Skeletal muscle cell (primary cell): ENCODE measurements around the gene MARS1.
A peak's percentile ranks its signal among the peaks of the same experiment; 100 is the strongest.

Experiments used
- DNase-seq: peaks from one replicate; pipeline ENCODE4 v3.0.0-alpha.2; 2010; ENCODE audit warnings: low read depth
- H3K4me3 ChIP-seq: 2 replicates; pipeline ENCODE4 v1.5.1; 2011; ENCODE audit warnings: low read depth, mild to moderate bottlenecking, control low read depth, low read length, moderate library complexity

The MARS1 gene

DNA sequence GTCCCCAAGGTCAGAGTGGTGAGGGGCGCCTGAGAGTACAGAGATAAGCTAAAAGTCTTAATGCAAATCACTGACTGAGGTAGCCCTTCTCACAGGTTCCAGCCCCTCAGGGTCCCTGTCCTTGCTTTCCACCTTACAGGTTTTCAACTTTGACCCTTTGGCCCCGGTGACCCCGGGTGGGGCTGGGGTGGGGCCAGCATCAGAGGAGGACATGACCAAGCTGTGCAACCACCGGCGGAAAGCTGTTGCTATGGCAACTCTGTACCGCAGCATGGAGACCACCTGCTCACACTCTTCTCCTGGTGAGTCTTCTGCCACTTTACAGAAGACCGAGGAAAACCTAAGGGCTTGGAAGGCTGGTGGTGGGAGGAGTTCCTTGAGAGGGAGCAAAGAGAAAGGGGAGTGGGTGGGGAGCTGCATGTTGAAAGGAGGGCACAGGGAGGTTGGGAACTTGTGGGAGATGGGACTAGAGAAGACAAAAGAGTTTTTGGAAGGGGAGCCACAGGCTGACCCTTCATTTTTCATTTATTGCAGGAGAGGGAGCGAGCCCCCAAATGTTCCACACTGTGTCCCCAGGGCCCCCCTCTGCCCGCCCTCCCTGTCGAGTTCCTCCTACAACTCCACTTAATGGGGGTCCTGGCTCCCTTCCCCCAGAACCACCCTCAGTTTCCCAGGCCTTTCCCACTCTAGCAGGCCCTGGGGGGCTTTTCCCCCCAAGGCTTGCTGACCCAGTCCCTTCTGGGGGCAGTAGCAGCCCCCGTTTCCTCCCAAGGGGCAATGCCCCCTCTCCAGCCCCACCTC, 37.1 kb downstream of the MARS1 start:
- peak overlapping the region; percentile 77 for H3K4me3 ChIP-seq
- no peak for DNase-seq

DNA sequence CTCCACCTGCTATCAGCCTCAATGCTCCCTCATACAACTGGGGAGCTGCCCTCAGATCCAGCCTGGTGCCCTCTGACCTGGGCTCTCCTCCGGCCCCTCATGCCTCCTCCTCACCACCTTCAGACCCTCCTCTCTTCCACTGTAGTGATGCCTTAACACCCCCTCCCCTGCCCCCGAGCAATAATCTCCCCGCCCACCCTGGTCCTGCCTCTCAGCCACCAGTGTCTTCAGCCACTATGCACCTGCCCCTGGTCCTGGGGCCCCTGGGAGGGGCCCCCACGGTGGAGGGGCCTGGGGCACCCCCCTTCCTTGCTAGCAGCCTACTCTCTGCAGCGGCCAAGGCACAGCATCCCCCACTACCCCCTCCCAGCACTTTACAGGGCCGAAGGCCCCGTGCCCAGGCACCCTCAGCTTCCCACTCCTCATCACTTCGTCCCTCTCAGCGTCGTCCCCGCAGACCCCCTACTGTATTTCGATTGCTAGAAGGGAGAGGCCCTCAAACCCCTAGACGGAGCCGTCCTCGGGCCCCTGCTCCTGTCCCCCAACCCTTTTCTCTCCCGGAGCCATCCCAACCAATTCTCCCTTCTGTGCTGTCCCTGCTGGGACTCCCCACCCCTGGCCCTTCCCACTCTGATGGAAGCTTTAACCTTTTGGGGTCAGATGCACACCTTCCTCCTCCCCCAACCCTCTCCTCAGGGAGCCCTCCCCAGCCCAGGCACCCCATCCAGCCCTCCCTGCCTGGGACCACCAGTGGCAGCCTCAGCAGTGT, 37.9 kb downstream of the MARS1 start:
- no peak for DNase-seq
- H3K4me3 ChIP-seq, result no peak overlapping the region

DNA sequence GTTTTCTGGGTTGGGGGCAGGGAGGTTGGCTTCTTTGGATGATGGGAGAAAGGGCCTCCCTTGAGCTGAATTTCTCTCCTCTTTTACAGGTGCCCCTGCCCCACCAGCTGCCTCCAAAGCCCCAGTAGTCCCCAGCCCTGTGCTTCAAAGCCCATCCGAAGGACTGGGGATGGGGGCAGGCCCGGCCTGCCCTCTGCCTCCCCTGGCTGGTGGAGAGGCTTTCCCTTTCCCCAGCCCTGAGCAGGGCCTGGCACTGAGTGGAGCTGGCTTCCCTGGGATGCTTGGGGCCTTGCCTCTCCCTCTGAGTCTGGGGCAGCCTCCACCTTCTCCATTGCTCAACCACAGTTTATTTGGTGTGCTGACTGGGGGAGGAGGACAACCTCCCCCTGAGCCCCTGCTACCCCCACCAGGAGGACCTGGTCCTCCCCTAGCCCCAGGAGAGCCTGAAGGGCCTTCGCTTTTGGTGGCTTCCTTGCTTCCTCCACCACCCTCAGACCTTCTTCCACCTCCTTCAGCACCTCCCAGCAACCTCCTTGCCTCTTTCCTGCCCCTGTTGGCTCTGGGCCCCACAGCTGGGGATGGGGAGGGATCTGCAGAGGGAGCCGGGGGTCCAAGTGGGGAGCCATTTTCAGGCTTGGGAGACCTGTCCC, 38.7 kb downstream of the MARS1 start:
- H3K4me3 ChIP-seq, result no peak overlapping the region
- DNase-seq, result no peak

DNA sequence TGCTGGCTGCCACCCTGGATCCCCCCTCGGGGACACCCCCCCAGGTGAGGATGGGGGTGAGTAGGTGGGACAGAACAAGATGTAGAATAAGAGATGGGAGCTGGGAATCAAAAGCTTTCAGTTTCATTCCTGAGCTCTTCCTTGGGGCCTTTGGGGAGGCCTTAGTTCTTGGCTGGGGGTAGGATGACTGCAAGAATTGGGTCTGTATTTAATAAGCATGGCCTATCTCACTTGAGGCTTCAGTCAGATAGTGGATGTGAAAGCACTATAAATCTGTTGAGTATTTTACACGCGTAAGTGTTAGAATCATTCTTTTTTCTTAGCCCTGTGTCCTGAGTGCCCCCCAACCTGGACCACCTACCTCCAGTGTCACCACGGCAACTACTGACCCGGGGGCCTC, 39.3 kb downstream of the MARS1 start:
- no peak overlapping the region for H3K4me3 ChIP-seq
- no peak for DNase-seq

DNA sequence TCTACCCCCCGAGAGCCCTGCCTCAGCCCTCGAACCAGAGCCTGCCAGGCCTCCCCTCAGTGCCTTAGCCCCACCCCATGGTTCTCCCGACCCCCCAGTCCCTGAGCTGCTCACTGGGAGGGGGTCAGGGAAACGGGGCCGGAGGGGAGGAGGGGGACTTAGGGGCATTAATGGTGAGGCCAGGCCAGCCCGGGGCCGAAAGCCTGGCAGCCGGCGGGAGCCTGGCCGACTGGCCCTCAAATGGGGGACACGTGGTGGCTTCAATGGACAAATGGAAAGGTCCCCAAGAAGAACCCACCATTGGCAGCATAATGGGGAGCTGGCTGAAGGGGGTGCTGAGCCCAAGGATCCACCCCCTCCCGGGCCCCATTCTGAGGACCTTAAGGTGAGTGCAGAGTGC, 40.3 kb downstream of the MARS1 start:
- no peak for DNase-seq
- no peak overlapping the region for H3K4me3 ChIP-seq

DNA sequence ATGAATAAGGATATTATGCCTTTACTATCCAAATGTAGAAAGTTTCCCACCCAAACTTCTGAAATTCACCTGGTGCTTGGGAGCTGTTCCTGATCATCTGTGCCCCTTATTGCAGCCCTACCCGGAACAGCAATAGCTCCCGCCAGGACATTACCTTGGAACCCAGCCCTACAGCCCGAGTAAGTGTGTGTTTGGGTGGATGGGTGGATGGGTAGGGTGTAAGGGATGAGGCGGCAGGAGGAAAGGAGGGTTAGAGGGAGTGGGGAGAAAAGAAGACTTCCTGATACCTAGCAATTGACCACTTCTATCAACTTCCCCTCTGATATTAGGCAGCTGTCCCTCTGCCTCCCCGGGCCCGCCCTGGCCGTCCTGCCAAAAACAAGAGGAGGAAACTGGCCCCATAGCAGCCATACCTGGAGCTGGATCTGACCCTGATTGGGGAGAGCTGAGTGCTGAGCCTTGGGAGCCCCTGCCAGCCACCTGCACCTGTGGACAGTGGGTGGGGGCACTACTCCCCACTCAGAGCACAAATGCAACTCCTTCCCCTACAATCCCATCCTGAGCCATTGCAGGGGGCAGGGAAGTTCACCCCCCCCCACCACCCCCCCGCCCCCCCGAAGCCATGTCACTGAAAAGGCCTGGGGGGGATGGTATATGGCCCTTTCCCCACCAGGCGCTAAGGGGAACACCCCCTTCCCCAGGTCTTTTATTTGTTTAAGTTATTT, 41.1 kb downstream of the MARS1 start:
- DNase-seq, result no peak
- H3K4me3 ChIP-seq, result no peak overlapping the region

DNA sequence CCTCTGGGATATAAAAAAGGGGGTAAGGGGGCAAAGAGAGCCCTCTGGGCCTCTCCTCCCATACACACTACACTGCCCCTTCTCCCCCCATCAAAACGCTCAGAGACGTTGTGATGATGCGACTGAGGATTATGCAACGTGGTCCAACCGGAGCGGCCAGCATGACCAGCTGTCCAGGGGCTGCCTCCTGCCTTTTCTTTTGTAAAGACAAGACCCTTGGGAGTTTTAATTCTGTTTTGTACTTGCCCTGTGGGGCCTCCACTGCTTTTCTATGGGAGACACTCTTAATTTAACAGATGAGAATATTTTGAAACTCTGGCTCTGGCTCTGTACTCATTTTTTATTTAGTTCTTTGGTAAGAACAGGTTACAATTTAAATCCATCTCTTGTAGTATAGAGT, 42.0 kb downstream of the MARS1 start:
- DNase-seq, result no peak
- H3K4me3 ChIP-seq, result no peak overlapping the region

DNA sequence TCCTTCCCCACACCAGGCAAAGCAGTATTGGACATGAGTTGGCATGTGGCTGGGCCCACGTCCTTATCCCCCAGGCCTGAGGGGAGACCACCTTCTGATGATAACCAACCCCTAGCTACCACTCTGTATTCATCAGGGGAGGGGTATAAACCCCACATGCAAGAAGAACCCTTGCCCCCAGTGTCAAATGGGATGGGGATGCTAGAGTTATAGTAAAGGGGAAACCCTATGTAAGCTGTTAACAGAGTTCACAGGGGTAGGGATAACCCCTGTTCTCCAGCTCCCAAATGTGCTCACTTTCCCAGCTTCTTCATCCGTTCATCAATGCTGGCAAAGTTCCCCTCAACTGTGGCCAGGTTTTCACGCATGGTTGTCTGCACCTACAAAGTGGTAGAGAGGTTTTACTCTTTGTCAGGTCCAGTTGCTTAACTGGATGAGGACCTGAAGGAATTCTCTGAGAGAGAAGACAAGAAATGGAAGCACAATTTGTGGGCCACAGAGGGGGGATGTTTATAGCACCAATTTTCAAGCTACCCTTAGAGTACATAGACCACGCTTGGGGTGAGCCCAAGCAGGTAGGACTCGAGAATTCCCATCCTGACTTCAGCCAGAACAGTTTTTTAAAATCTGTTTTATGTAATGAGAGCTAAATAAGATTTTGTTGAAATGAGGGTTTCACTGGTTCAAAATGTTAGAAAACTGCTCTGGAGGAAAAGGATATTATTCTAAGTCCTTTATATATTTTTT, 42.7 kb downstream of the MARS1 start:
- DNase-seq, result no peak
- H3K4me3 ChIP-seq, result no peak overlapping the region

DNA sequence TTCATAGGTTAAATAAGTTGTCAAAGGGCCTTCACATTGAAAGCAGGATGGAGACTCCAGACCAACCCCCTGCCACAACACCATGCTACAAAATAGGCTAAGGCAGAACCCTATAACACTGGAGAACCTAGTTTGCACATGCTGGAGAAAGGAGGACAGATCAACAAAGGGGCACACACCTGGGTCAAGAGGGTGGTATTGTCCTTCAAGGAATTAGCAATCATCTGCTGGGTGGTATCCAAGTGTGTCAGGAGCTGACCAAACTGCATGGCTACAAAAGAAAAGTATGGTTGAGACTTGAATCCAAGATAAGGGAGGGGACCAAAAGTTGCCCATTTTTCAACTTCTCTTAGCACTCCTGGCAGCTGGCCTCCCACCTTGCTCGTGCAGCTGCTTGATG, 44.0 kb downstream of the MARS1 start:
- no peak overlapping the region for H3K4me3 ChIP-seq
- DNase-seq, result no peak

DNA sequence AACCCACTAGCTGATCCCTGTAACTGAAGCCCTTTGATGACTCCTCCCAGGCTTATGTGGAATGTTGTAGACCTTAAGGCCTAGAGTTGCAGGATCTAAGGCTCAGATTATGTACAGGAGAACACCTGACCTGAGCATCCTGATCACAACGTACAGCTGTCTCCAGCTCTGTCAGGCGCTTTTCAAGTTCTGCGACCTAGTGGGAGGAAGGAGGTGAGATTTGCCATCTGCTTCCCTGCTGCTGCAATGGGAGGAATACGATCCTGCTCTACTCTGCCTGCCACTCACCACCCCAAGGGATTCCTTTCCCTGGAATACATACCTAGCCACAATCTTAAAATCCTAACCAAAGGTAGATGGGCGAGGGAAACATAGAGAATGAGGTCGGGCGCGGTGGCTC, 45.2 kb downstream of the MARS1 start:
- no peak overlapping the region for H3K4me3 ChIP-seq

DNA sequence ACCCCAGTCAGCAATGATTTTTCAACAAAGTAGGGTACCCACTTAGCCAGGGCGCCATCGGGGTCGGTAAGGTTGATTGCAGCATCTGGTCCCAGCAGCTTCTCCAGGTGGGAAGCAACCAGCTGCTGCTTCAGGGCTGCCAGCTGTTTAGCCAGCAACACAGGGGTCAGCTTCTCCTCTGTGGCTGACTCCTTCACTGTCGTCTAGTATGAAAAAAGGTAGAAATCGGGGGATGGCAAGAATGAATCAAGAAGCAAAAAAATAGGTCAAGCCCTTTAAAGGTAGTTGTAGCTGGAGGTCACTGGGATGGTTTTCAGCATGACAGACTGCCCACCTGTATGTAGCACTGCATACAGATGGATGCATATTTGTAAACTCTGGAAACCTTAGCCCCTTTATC, 46.4 kb downstream of the MARS1 start:
- DNase-seq, result no peak
- no peak overlapping the region for H3K4me3 ChIP-seq

More for the DNA sequence above, 45.2 kb downstream of the MARS1 start:
- DNase-seq, result no peak

DNA sequence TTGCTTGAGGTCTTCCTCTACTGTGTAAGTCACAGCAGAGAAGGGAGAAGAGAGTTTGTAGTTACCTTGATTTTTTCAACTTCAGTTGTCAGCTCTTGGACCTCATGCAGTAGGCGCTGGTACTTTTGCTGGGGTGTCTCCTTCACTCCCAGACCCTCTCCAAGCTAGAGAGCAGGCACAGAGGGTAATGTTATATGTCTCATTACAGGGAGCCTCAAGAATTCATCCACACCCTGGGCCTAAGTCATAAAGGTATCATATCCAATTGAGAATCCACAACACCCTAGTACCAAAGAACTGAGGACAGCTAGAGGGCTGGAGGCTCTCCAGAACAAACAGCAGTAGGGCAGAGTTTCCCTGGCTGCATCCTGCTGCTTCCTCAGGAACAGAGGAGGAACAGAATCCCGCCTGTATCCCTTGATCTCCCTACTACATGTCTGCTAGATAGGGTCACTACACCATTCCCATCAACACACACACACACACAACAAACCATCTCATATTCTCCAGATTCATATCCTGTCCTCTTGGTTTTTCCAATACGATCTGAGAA, 47.2 kb downstream of the MARS1 start:
- H3K4me3 ChIP-seq, result no peak overlapping the region
- no peak for DNase-seq

DNA sequence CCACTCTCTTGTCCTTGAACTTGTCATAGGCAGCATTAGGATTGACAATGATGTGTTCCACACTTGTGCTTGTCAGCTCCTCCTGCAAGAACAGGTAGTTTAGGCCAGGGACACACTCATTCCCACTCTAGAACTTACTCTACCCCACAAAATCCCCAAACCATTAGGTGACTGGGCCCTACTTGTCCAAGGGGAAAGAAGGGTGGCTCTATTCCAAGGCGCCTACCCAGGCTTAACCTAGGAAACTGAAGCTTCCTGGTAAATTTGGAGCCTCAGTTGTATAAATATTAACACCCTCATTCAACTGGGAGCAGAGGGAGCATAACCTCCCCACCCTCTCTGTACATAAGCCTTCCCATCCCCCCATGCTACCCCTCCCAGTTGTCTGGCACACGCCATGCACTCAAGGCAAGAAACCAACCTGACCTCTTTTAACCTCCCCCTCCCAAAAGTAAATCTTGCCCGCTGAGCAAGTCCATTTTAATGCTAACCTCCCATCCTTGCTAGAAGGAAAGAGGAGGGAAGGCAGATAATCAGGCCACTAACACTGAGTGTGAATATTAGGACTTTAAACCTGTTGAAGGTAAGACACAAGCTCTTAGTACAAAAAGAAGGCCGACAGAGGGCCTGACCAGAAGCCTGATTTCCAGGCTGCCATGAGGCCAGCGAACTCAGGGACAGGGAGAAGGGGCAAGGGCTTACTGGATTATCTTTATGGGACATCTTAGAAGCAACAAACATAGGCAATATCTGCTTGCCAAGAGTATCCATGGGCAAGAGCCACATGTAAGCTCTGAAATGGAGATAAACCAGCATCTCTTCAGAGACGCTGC, 48.1 kb downstream of the MARS1 start:
- DNase-seq, result no peak
- no peak overlapping the region for H3K4me3 ChIP-seq

DNA sequence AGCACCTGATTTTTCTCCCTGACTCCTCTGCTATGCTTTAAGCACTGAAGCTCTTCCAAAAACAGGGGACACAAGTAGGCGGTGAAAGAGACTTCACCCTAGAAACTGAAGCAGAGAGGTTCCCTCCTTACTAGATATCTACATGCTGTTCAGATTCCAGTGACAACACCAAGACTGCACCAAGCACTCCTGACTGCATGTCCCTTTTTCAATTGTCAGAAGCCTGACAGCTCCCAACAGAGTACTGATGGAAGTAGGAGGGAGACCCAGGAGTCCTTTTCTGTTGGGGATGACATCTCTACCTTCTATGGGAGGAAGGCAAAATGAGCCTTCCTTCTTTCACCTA, 48.7 kb downstream of the MARS1 start:
- no peak overlapping the region for H3K4me3 ChIP-seq
- DNase-seq, result no peak

DNA sequence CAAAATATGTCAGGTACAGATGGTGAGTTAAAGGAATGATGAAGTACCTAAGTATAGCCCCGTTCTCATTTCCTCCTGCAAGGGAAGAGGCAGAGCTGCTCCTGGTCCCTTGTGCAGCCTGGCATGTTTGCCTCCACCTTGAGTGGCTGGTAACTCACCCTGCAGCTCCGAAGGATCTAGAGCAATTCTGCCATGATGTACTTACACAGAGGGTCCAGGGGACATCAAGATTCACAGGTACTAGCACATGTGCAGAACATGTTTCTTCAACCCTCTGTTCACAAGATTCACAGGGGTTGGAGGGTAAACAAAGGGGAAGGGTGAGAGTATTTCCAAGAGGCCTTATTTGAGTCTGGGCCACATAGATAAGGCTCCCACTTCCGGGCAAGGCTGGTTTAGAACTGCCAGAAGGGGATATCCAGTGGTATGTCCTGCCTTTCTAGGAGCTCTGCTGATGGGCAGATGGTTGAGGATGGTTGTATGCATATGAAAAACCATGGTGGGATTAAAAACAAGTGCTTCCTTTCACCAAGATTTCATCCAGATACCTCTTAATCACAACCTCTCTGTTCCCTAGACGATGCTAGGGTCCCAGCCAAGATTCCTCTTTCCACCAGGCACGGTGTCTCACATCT, 51.4 kb downstream of the MARS1 start:
- no peak overlapping the region for H3K4me3 ChIP-seq

DNA sequence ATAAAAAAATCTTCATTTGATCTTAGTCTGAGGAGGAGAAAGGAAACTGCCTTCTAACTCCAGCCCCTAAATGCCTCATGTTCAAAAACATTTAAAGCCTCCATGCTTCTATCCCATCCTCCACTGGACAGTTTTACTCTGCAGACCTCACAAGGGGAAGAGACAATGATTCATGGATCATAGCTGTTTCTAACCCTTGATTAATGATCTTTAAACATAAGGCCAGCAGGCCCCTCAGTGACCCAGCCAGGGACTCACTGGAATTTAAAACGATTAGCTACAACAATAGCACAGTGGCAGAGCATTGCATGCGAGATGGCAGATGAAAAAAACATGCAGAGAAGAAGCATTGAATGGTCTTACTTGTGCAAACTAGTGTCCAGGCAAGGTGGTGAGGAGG, 53.1 kb downstream of the MARS1 start:
- no peak overlapping the region for H3K4me3 ChIP-seq
- no peak for DNase-seq

More for the DNA sequence above, 51.4 kb downstream of the MARS1 start:
- no peak for DNase-seq

DNA sequence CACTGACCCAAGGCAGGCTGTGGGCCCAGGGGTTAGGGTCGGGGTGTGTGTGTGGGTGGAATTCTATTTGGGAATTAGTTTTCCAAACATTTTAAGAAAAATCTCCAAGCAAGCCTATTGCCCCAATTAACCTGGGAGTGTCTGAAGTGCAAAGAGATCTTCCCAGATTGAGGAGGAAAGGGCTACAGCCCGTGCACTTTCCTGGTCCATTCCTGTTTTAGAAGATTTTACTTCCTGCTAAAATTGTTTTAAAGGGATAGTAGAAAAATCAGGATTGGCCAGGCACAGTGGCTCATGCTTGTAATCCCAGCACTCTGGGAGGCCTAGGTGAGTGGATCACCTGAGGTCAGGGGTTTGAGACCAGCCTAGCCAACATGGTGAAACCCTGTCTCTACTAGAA, 53.8 kb downstream of the MARS1 start:
- DNase-seq, result no peak
- no peak overlapping the region for H3K4me3 ChIP-seq

DNA sequence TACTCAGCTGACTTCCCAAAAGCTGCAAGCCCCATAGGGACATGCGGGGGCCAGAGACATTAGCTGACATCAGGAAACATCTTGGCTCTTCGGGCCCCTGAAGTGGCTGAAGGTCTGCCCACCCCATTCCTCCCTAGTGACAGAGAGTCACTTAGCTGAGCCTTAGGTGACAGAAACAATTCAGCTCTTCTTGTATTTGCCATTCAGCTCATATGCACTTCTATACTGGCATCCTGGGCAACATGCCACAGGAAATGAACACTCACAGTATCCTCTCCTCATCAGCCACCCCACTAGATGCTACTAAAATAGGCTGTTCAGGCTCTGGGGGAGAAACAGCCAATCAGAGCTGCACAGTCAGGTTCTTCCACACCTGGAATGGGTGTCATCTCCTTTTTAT, 55.7 kb downstream of the MARS1 start:
- H3K4me3 ChIP-seq, result no peak overlapping the region
- DNase-seq, result no peak
